Naive thymus-derived CD4-positive, alpha-beta T cell (primary cell): ENCODE results near the gene DICER1. TPM values are rescaled to one million over a fixed set of nuclear protein-coding genes. Genes with fewer than 3 reads are reported as not detected.
A peak's percentile ranks its signal among the peaks of the same experiment; 100 is the strongest.

Experiments used
- ATAC-seq: fragments of 150-1000 bp; cut with Tn5 transposase; 2 replicates; pipeline ENCODE4 v1.10.0; 2021; ENCODE audit warnings: mild to moderate bottlenecking, moderate library complexity
- CTCF ChIA-PET: fragments of 350-600 bp; sonication (Branson Sonifier 250); formaldehyde crosslinking; loops from one replicate; lab custom pipeline; 2021; ENCODE audit warnings: antibody characterized with exemption; lab: Charles Lee
- POLR2A ChIA-PET: fragments of 350-600 bp; sonication (Branson Sonifier 250); formaldehyde crosslinking; loops from one replicate; lab custom pipeline; 2021; ENCODE audit warnings: antibody characterized with exemption, inconsistent platforms; lab: Charles Lee
- DNase-seq, 9 donors: peaks; one replicate each; pipeline versions ENCODE4 v3.0.0 to v3.0.0-alpha.2; 2020 to 2022; ENCODE audit warnings: mixed read lengths in 1 of 9
- H3K27ac ChIP-seq: one replicate; pipeline ENCODE4 v1.7.0; 2013; ENCODE audit warnings: mild to moderate bottlenecking, low read depth, low read length, moderate library complexity
- H3K27me3 ChIP-seq, 2 donors: one replicate each; pipeline ENCODE4 v1.7.0; 2013; ENCODE audit warnings: low read length in 2 of 2, mild to moderate bottlenecking in 2 of 2, moderate library complexity in 2 of 2; ENCODE audit not compliant: control insufficient read depth in 2 of 2, insufficient read depth in 2 of 2
- H3K36me3 ChIP-seq, 3 experiments: 1 replicate in 2 of 3; 2 replicates in 1 of 3; pipeline ENCODE4 v1.7.0; 2013; ENCODE audit warnings: low read length in 3 of 3, mild to moderate bottlenecking in 3 of 3, moderate library complexity in 1 of 3; ENCODE audit not compliant: insufficient read depth in 3 of 3, control insufficient read depth in 2 of 3
- H3K4me1 ChIP-seq, 2 donors: one replicate each; pipeline ENCODE4 v1.7.0; 2013; ENCODE audit warnings: low read length in 2 of 2, mild to moderate bottlenecking in 2 of 2, moderate library complexity in 1 of 2; ENCODE audit not compliant: control insufficient read depth in 2 of 2, insufficient read depth in 2 of 2
- H3K4me3 ChIP-seq: 2 replicates; pipeline ENCODE4 v1.7.0; 2013; ENCODE audit warnings: mild to moderate bottlenecking, low read length
- H3K9me3 ChIP-seq, 3 experiments: 1 replicate in 2 of 3; 2 replicates in 1 of 3; pipeline ENCODE4 v1.7.0; 2013; ENCODE audit warnings: low read length in 3 of 3; ENCODE audit not compliant: control insufficient read depth in 2 of 3
- H3K27ac Mint-ChIP-seq, 9 donors: one replicate each; pipeline ENCODE4 v1.8.0; 2020 to 2022; ENCODE audit warnings: mixed read lengths in 9 of 9, mild to moderate bottlenecking in 8 of 9, moderate library complexity in 5 of 9, inconsistent platforms in 2 of 9
- H3K27me3 Mint-ChIP-seq, 5 donors: one replicate each; pipeline ENCODE4 v1.8.0; 2021 to 2022; ENCODE audit warnings: mixed read lengths in 5 of 5, mild to moderate bottlenecking in 1 of 5
- H3K36me3 Mint-ChIP-seq, 5 donors: one replicate each; pipeline ENCODE4 v1.8.0; 2020 to 2022; ENCODE audit warnings: mixed read lengths in 5 of 5, mild to moderate bottlenecking in 3 of 5, inconsistent platforms in 1 of 5
- H3K4me1 Mint-ChIP-seq, 7 donors: one replicate each; pipeline ENCODE4 v1.8.0; 2020 to 2022; ENCODE audit warnings: mixed read lengths in 7 of 7, mild to moderate bottlenecking in 3 of 7, inconsistent platforms in 1 of 7
- H3K4me3 Mint-ChIP-seq, 10 donors: one replicate each; pipeline ENCODE4 v1.8.0; 2020 to 2022; ENCODE audit warnings: mild to moderate bottlenecking in 10 of 10, mixed read lengths in 10 of 10, moderate library complexity in 6 of 10, inconsistent platforms in 2 of 10
- H3K9me3 Mint-ChIP-seq, 11 donors: one replicate each; pipeline ENCODE4 v1.8.0; 2020 to 2022; ENCODE audit warnings: mixed read lengths in 11 of 11, mild to moderate bottlenecking in 4 of 11, inconsistent platforms in 1 of 11, moderate library complexity in 1 of 11
- intact Hi-C, 2 donors: fragments of 100-400 bp; cut with micrococcal nuclease; formaldehyde crosslinking; loops; one replicate each; pipeline ENCODE4 v1.15.1; 2023
- polyA plus RNA-seq, 2 donors: library from polyadenylated mRNA; unstranded; fragments of 300-500 nt; fragmentation: Illumina TruSeq; gene quantifications; one replicate each; pipeline ENCODE4 v1.2.3, GENCODE V29; 2021
- total RNA-seq, 6 experiments: library from RNA in 5 of 6; stranded (reverse) in 5 of 6; gene quantifications; 1 replicate in 5 of 6; 2 replicates in 1 of 6; pipeline ENCODE4 v1.2.3 and lab custom pipeline; 2021 to 2026

Gene DICER1
- total and polyA plus RNA-seq, 7 experiments from 2014 or later, result 11.0 to 78.2 (median 62.6) TPM

- DNase-seq (no peak), ATAC-seq (no peak)
- Histone ChIP-seq H3K4me3 (no peak overlapping the region), H3K27me3 (no peaks in the 10 kb centered on the region), H3K9me3 (no peaks in the 10 kb centered on the region), H3K27ac (no peak overlapping the region), H3K4me1 (no peaks in the 10 kb centered on the region), H3K36me3 (peaks cover 10 to 62% (median 14%) of the 10 kb centered on the region in 3 experiments)
- ChIA-PET CTCF (no interaction called here), POLR2A (no interaction called here)
- no peak overlapping the region for H3K4me3 Mint-ChIP-seq
- intact Hi-C loops, result loop anchor here in 1 of 2 donors (10.0 kb wide), 1 partner anchor 962 kb away; no protein-coding TSS in a partner anchor
- no peaks in the 10 kb centered on the region for H3K9me3 Mint-ChIP-seq
- peaks cover 8 to 48% (median 11%) of the 10 kb centered on the region in 5 donors for H3K36me3 Mint-ChIP-seq
- peak overlapping the region in 3 of 9 donors; percentile 5 to 67 (median 59) for H3K27ac Mint-ChIP-seq
- H3K4me1 Mint-ChIP-seq, result peaks cover 6 to 29% (median 22%) of the 10 kb centered on the region in 7 donors
- H3K27me3 Mint-ChIP-seq, result no peaks in the 10 kb centered on the region
Measured at GRCh38 chr14:95096476-95096875, 60.9 kb downstream of the DICER1 start.

- POLR2A ChIA-PET, result no interaction called here
- Histone ChIP-seq H3K4me3 (no peak overlapping the region), H3K4me1 (no peaks in the 10 kb centered on the region), H3K9me3 (no peaks in the 10 kb centered on the region), H3K36me3 (peaks cover 5 to 57% (median 13%) of the 10 kb centered on the region in 3 experiments), H3K27ac (no peak overlapping the region), H3K27me3 (no peaks in the 10 kb centered on the region)
- peak overlapping the region in 1 of 9 donors; percentile 5 for H3K27ac Mint-ChIP-seq
- H3K9me3 Mint-ChIP-seq, result no peaks in the 10 kb centered on the region
- peaks cover 5 to 28% (median 18%) of the 10 kb centered on the region in 7 donors for H3K4me1 Mint-ChIP-seq
- H3K36me3 Mint-ChIP-seq, result peaks cover 8 to 51% (median 15%) of the 10 kb centered on the region in 5 donors
- CTCF ChIA-PET, result no interaction called here
- H3K4me3 Mint-ChIP-seq, result no peak overlapping the region
- intact Hi-C loops, result loop anchor here in 1 of 2 donors (10.0 kb wide), 1 partner anchor 961 kb away; no protein-coding TSS in a partner anchor
- ATAC-seq (no peak), DNase-seq (no peak)
- H3K27me3 Mint-ChIP-seq, result no peaks in the 10 kb centered on the region
Measured at GRCh38 chr14:95095996-95096395, 61.3 kb downstream of the DICER1 start.

GRCh38 chr14:95092723-95093122 is 64.6 kb downstream of the DICER1 start:
- DNase-seq, result no peak
- H3K27me3 Mint-ChIP-seq, result no peaks in the 10 kb centered on the region
- no peaks in the 10 kb centered on the region for H3K27me3 ChIP-seq
- H3K4me3 Mint-ChIP-seq, result no peak overlapping the region
- POLR2A ChIA-PET, result no interaction called here
- no peaks in the 10 kb centered on the region for H3K9me3 ChIP-seq
- intact Hi-C loops, result loop anchor here in 1 of 2 donors (10.0 kb wide), 1 partner anchor 958 kb away; no protein-coding TSS in a partner anchor
- no peaks in the 10 kb centered on the region for H3K9me3 Mint-ChIP-seq
- peaks cover 5 to 64% (median 32%) of the 10 kb centered on the region in 5 donors for H3K36me3 Mint-ChIP-seq
- H3K27ac Mint-ChIP-seq, result peak overlapping the region in 1 of 9 donors; percentile 48
- H3K4me3 ChIP-seq, result no peak overlapping the region
- peaks cover 5 to 77% (median 22%) of the 10 kb centered on the region in 3 experiments for H3K36me3 ChIP-seq
- no peaks in the 10 kb centered on the region for H3K4me1 ChIP-seq
- H3K27ac ChIP-seq, result no peak overlapping the region
- peaks cover 0 to 4% (median 0%) of the 10 kb centered on the region in 7 donors for H3K4me1 Mint-ChIP-seq
- ATAC-seq, result no peak
- CTCF ChIA-PET, result no interaction called here

- H3K4me3 ChIP-seq, result no peak overlapping the region
- H3K36me3 Mint-ChIP-seq, result peaks cover 5 to 64% (median 28%) of the 10 kb centered on the region in 5 donors
- no peaks in the 10 kb centered on the region for H3K4me1 ChIP-seq
- no peaks in the 10 kb centered on the region for H3K9me3 Mint-ChIP-seq
- no peaks in the 10 kb centered on the region for H3K9me3 ChIP-seq
- H3K4me3 Mint-ChIP-seq, result no peak overlapping the region
- no peaks in the 10 kb centered on the region for H3K27me3 Mint-ChIP-seq
- H3K4me1 Mint-ChIP-seq, result no peaks in the 10 kb centered on the region
- H3K27ac Mint-ChIP-seq, result peak overlapping the region in 1 of 9 donors; percentile 57
- ChIA-PET CTCF (no interaction called here), POLR2A (no interaction called here)
- no peaks in the 10 kb centered on the region for H3K27me3 ChIP-seq
- no peak overlapping the region for H3K27ac ChIP-seq
- no peak for ATAC-seq
- intact Hi-C loops, result loop anchor here in 1 of 2 donors (10.0 kb wide), 1 partner anchor 957 kb away; no protein-coding TSS in a partner anchor
- DNase-seq, result no peak
- peaks cover 5 to 76% (median 22%) of the 10 kb centered on the region in 3 experiments for H3K36me3 ChIP-seq
Measured at GRCh38 chr14:95091581-95091980, 65.7 kb downstream of the DICER1 start.

GRCh38 chr14:95088665-95089064 is 68.7 kb downstream of the DICER1 start:
- H3K36me3 ChIP-seq, result peaks cover 5 to 49% (median 12%) of the 10 kb centered on the region in 3 experiments
- ChIA-PET POLR2A (no interaction called here), CTCF (no interaction called here)
- Mint-ChIP-seq H3K9me3 (no peaks in the 10 kb centered on the region), H3K36me3 (peaks cover 6 to 60% (median 32%) of the 10 kb centered on the region in 5 donors), H3K27ac (peak overlapping the region in 1 of 9 donors; percentile 59), H3K27me3 (no peaks in the 10 kb centered on the region), H3K4me1 (no peaks in the 10 kb centered on the region), H3K4me3 (no peak overlapping the region)
- no peak for DNase-seq
- no peaks in the 10 kb centered on the region for H3K27me3 ChIP-seq
- no peaks in the 10 kb centered on the region for H3K4me1 ChIP-seq
- no peak overlapping the region for H3K27ac ChIP-seq
- no peak overlapping the region for H3K4me3 ChIP-seq
- H3K9me3 ChIP-seq, result no peaks in the 10 kb centered on the region
- intact Hi-C loops, result no loop called here
- ATAC-seq, result no peak

GRCh38 chr14:95087619-95088018 is 69.7 kb downstream of the DICER1 start:
- ATAC-seq (no peak), DNase-seq (no peak)
- Histone ChIP-seq H3K4me1 (no peaks in the 10 kb centered on the region), H3K27me3 (no peaks in the 10 kb centered on the region), H3K4me3 (no peak overlapping the region), H3K27ac (no peak overlapping the region), H3K9me3 (no peaks in the 10 kb centered on the region), H3K36me3 (peaks cover 0 to 38% (median 9%) of the 10 kb centered on the region in 3 experiments)
- H3K27me3 Mint-ChIP-seq, result no peaks in the 10 kb centered on the region
- H3K36me3 Mint-ChIP-seq, result peaks cover 4 to 53% (median 32%) of the 10 kb centered on the region in 5 donors
- no peak overlapping the region for H3K4me3 Mint-ChIP-seq
- peak overlapping the region in 4 of 9 donors; percentile 1 to 17 (median 6) for H3K27ac Mint-ChIP-seq
- POLR2A ChIA-PET, result no interaction called here
- H3K9me3 Mint-ChIP-seq, result no peaks in the 10 kb centered on the region
- intact Hi-C loops, result no loop called here
- CTCF ChIA-PET, result no interaction called here
- no peaks in the 10 kb centered on the region for H3K4me1 Mint-ChIP-seq

GRCh38 chr14:95085321-95085720 is 72.0 kb downstream of the DICER1 start:
- Mint-ChIP-seq H3K27ac (peak overlapping the region in 1 of 9 donors; percentile 78), H3K27me3 (no peaks in the 10 kb centered on the region), H3K36me3 (peaks cover 4 to 37% (median 21%) of the 10 kb centered on the region in 5 donors), H3K9me3 (no peaks in the 10 kb centered on the region), H3K4me3 (no peak overlapping the region), H3K4me1 (no peaks in the 10 kb centered on the region)
- H3K36me3 ChIP-seq, result peaks cover 0 to 28% (median 9%) of the 10 kb centered on the region in 3 experiments
- ATAC-seq, result no peak
- no peaks in the 10 kb centered on the region for H3K27me3 ChIP-seq
- no peaks in the 10 kb centered on the region for H3K9me3 ChIP-seq
- no peak overlapping the region for H3K27ac ChIP-seq
- CTCF ChIA-PET, result no interaction called here
- no peak overlapping the region for H3K4me3 ChIP-seq
- POLR2A ChIA-PET, result no interaction called here
- no peaks in the 10 kb centered on the region for H3K4me1 ChIP-seq
- intact Hi-C loops, result no loop called here
- DNase-seq, result no peak
